Neuron (in vitro differentiated cells): ENCODE results near the gene ATP6V1B1.

ENCODE experiments used
- H2AFZ ChIP-seq: one replicate; pipeline ENCODE4 v1.6.1; 2013; ENCODE audit warnings: low read depth, mild to moderate bottlenecking, inconsistent platforms, low read length, moderate library complexity
- H3K27me3 ChIP-seq: one replicate; pipeline ENCODE4 v1.6.1; 2013; ENCODE audit warnings: low read length; ENCODE audit not compliant: insufficient read depth
- H3K36me3 ChIP-seq: one replicate; pipeline ENCODE4 v1.6.1; 2013; ENCODE audit warnings: low read length; ENCODE audit not compliant: insufficient read depth
- H3K4me1 ChIP-seq: one replicate; pipeline ENCODE4 v1.6.1; 2013; ENCODE audit warnings: low read length; ENCODE audit not compliant: insufficient read depth
- H3K4me3 ChIP-seq: 2 replicates; pipeline ENCODE4 v1.5.1; 2013; ENCODE audit warnings: mild to moderate bottlenecking, low read length, moderate library complexity
- H3K9me3 ChIP-seq: one replicate; pipeline ENCODE4 v1.6.1; 2013; ENCODE audit warnings: low read length

Gene ATP6V1B1

DNA sequence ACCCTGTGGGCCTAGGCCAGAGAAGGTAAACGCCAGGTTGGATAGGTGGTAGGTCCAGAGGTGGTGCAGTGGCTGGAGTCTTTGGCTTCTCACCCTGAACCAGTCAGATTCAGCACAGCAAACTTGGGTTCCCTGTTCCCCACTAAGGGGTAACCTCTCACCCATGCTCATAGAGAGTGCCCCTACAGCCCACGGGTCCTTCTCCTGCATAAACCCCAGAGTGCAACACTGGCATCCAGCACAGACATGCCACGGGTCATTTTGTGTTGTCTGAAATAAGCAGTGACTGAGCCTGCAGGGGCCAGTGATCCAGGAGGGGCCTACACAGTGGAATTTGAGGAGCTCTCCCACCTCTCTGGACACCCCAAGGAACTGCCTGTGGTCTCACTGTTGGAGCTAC is 40.5 kb upstream of the ATP6V1B1 start:
- H3K9me3 ChIP-seq: no peaks in the 10 kb centered on the region
- no peak overlapping the region for H2AFZ ChIP-seq
- no peak overlapping the region for H3K4me3 ChIP-seq
- peaks cover 11% of the 10 kb centered on the region for H3K4me1 ChIP-seq
- H3K27me3 ChIP-seq: peaks cover 94% of the 10 kb centered on the region
- no peaks in the 10 kb centered on the region for H3K36me3 ChIP-seq

DNA sequence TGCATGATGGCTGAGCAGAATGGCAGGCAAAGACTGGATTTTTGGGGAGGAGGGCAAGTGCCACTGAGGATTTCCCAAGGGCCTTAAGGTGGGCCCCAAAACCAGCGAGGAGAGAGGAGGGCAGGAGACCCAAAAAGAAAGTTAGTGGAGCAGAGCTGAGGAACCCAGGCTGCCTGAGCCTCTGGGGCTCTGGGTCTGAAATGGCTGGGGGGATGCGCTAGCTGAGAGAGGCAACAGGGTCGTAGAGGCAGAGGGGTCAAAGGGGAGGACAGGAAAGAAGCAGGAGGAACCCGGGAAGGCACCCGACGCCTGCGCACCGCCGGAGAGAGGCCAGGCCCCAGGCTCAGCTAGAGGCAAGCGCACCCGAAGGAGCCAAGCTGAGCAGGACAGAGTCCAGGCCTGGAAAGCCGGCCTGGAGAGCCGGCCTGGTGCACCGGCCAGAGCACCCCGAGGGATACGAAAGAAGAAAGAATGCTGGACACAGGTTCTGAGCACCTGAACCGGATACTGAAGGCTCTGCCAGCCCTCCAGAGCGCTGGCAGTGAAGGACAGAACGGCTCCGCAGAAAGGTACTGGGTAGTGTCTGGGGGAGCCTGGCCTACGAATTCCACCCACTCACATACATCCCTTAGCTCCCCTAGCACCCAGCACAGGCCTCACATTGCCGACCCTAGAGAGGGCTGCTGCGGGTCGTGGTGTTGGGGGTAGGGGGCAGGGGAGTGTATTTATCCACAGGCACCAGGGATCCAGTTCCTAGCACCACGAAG is 39.5 kb upstream of the ATP6V1B1 start:
- Histone ChIP-seq H3K36me3 (no peaks in the 10 kb centered on the region), H2AFZ (no peak overlapping the region), H3K4me3 (no peak overlapping the region), H3K9me3 (no peaks in the 10 kb centered on the region), H3K4me1 (peaks cover 11% of the 10 kb centered on the region), H3K27me3 (peaks cover 84% of the 10 kb centered on the region)

DNA sequence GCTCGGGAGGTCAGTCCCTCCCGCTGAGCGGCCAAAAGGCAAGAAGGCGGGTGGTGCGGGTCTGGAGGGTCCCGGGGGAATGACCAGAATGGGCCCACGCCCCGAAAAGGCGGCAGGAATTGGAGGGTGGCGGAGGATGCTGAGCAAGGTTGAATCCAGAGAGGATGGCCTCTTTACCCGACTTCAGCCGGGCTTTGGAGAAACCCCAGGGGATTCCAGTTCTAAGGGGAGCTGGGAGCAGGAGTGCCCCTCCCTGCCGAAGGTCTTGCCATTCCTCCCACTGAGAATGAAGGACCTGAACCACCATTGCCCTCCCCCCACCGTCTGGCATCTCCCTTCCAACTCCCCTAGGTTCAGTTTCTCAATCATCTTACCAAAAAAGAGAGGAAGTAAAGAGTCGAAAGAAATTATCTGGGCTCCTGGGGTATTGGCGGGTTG is 38.9 kb upstream of the ATP6V1B1 start:
- peaks cover 12% of the 10 kb centered on the region for H3K4me1 ChIP-seq
- no peak overlapping the region for H2AFZ ChIP-seq
- no peak overlapping the region for H3K4me3 ChIP-seq
- peaks cover 78% of the 10 kb centered on the region for H3K27me3 ChIP-seq
- H3K9me3 ChIP-seq: no peaks in the 10 kb centered on the region
- H3K36me3 ChIP-seq: no peaks in the 10 kb centered on the region

DNA sequence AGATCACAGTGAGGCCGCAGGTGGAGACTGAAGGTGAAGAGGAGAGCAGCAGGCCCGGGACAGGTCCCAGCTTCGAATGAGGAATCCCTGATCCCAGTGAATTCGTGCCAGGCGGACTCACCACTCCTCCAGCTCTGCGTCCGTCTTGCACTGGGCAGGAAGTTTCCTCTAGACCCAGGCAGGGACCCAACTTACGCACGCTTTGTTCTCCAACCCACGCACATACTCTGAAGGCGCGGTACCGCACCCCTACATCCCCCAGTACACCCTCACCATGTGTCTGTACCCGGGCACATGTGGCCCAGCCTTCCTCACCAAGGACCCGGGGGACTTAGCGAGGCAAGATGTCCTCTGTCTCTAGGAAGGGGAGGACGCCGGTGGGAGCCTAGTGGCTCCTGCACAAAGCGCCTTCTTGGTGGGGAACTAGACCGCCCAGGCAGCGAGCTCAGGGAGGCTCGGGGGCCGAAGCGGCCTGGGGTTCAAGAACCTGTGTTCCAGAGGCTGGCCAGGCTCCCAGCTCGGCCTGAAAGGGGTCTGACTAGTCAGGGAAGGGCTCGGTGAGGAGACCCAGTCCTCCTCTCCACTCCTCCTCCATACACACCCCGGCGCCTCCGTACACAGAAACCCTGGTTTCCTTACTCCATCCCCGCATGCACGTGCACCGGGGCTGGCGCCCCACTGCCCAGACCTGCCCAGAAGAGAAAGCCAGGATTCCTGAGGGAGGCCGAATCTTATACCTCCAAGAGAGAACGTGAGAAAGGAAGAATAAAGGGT is 38.3 kb upstream of the ATP6V1B1 start:
- no peaks in the 10 kb centered on the region for H3K9me3 ChIP-seq
- no peak overlapping the region for H2AFZ ChIP-seq
- H3K36me3 ChIP-seq: no peaks in the 10 kb centered on the region

DNA sequence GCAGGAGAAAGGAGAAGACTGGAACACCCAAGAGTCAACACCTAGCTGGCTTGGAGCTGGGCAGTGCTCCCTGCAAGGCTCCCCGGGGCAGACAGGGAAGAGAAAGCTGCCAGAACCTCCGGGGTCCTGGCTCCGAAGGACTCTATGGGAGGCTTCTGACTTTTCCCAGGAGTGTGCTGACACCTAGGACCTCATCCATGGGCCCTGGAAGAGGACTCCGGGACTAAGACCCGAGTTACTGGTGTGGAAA is 37.8 kb upstream of the ATP6V1B1 start:
- peaks cover 23% of the 10 kb centered on the region for H3K4me1 ChIP-seq
- H2AFZ ChIP-seq: no peak overlapping the region
- H3K9me3 ChIP-seq: no peaks in the 10 kb centered on the region
- H3K4me3 ChIP-seq: no peak overlapping the region
- H3K27me3 ChIP-seq: peaks cover 67% of the 10 kb centered on the region
- H3K36me3 ChIP-seq: no peaks in the 10 kb centered on the region

More for the DNA sequence above, 38.3 kb upstream of the ATP6V1B1 start:
- Histone ChIP-seq H3K4me3 (no peak overlapping the region), H3K27me3 (peaks cover 72% of the 10 kb centered on the region), H3K4me1 (peaks cover 18% of the 10 kb centered on the region)

DNA sequence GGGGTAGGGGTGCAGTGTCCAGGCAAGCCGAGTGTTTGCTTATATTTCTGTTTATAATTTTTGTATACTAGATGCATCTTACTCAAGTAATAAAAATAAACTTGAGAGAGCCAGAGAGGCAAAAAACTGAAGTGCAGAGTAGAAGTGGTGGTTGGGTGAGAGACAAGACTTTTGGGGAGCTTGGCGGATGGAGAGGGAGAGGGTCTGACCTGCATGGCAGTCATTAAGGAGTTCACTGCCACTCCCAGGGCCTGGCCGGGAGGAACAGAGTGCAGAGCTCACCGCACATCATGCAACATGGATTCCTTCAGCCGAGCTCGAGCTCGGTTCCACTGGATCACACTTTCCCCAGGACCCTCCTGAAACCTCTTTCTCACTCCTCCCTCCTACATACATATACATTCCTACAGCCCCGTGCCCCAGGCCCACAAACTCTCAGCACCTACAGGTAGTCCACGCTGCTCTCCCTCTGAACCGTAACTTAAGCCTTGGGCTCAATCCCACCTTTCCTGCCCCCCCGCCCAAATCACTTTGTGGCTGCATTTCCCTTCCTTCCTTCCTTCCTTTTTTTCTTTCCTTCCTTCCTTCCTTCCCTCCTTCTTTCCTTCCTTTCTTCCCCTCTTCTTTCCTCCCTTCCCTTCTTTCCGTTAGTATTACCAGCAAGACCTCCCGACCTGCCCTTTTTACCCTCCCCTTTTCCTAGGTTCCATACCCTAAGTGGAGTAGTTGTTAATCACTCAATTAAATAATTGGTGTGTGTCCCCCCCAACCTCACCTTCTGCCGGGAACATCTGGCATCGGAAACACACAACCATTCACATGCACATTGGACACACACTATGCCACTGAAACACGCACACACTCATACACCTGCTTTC is 37.1 kb upstream of the ATP6V1B1 start:
- Histone ChIP-seq H3K9me3 (no peaks in the 10 kb centered on the region), H3K4me1 (peaks cover 25% of the 10 kb centered on the region), H2AFZ (no peak overlapping the region), H3K27me3 (peaks cover 60% of the 10 kb centered on the region), H3K36me3 (no peaks in the 10 kb centered on the region), H3K4me3 (peak overlapping the region; percentile 75)

DNA sequence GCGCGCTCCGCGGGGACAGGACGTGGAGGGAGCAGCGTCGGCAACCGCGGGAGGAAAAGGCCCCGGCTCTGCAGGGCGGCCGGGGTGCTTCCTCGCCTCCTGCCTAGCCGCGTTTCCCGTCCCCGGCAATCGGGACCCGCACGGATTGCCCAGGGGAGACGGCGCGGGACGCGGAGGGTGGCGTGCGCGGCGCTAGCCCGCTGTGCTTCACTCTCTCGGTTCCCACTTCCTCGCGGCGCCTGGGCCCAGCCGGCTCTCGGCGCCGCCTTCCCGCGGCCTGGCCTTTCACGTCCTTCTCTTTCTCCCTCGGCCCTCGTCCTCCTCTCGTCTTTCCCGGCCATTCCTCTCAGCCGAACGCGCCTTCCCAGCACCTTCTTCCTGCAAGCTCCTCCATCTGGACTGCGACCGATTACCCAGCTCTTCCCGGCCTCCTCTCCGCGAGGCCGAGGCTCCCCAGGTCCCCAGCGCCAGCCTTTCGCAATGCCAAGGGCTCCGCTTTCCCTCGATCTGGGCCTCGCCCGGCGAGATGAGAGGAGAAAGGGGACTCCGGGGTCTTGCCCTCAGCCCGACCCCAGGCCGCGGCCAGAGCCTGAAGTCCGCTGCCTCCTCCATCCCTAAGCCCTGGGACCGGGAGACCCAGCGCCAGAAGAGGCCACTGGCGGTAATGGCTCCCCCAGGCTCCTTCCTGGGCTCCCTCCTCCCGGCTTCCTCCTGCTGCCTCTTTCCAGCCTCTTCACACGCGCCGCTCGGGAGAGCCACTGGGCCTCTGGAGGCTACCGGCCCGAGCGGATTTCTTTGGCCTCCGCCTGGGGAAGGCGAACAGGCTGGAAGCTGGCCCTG is 34.3 kb upstream of the ATP6V1B1 start:
- H3K27me3 ChIP-seq: peaks cover 33% of the 10 kb centered on the region

DNA sequence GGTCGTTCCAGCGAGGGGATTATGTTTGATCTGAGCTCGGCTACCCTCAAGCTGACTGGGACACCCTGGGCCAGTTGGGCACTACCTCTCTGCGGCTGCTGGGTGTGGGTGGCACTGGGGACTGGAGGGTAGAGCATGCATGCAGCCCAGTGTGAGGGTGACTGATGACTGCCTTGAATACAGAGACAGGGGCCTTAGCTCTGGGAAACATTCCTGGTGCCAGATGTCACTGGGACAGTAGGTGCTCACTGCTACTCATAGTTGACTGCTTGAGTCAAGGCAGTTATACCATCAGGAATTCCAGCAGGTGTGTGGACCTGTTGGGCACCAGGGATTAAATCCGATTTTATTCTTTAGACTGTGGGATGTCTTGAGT is 33.6 kb upstream of the ATP6V1B1 start:
- peaks cover 15% of the 10 kb centered on the region for H3K9me3 ChIP-seq
- H3K4me1 ChIP-seq: peaks cover 27% of the 10 kb centered on the region

More for the DNA sequence above, 34.3 kb upstream of the ATP6V1B1 start:
- peak overlapping the region; percentile 75 for H3K4me3 ChIP-seq
- H3K36me3 ChIP-seq: peaks cover 7% of the 10 kb centered on the region
- peak overlapping the region; percentile 43 for H2AFZ ChIP-seq
- peaks cover 15% of the 10 kb centered on the region for H3K9me3 ChIP-seq
- H3K4me1 ChIP-seq: peaks cover 25% of the 10 kb centered on the region

DNA sequence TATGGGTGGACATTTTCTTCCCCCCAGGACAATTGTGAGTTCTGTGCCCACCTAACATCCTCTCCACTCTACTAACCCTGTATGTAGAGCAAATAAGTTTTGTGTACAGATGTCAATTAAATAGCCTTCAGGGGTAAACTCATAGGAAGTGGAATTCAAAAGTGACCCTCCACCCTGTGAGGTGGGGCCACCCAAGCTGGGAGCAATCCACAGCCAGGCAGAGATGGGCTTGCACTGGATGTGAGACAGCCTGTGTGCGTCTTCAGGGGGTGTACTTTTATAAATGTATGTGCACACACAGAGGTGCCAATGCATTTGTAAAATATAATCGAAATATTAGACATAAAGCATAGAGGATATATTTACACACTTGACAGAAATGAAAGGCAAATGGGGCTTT is 33.1 kb upstream of the ATP6V1B1 start:
- peaks cover 15% of the 10 kb centered on the region for H3K9me3 ChIP-seq
- peaks cover 28% of the 10 kb centered on the region for H3K4me1 ChIP-seq
- H2AFZ ChIP-seq: no peak overlapping the region
- H3K36me3 ChIP-seq: peaks cover 7% of the 10 kb centered on the region
- peaks cover 22% of the 10 kb centered on the region for H3K27me3 ChIP-seq
- H3K4me3 ChIP-seq: peak overlapping the region; percentile 75

More for the DNA sequence above, 33.6 kb upstream of the ATP6V1B1 start:
- Histone ChIP-seq H2AFZ (no peak overlapping the region), H3K36me3 (peaks cover 7% of the 10 kb centered on the region), H3K4me3 (peak overlapping the region; percentile 75), H3K27me3 (peaks cover 27% of the 10 kb centered on the region)

DNA sequence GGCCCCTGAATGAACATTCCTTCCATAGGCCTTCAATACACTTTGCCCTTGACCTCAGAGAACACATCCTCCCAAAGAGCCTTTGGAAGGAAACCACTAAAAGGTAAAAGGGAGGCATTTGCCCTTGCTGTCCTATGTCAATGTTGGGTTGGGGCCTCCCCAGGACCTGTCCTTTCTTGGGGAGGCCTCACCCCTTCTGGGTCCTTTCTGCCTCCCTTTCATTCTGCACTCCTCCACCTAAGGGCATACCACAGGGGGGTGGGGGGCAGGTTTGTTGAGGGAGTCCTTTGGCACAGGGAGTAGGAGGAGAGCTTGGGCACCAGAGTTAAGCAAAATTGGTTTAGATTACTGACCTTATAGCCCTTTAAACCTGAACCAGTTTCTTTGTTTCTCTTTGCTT is 32.5 kb upstream of the ATP6V1B1 start:
- H3K4me1 ChIP-seq: peaks cover 28% of the 10 kb centered on the region
- H3K4me3 ChIP-seq: no peak overlapping the region
- peaks cover 16% of the 10 kb centered on the region for H3K27me3 ChIP-seq
- H3K36me3 ChIP-seq: peaks cover 7% of the 10 kb centered on the region
- peaks cover 15% of the 10 kb centered on the region for H3K9me3 ChIP-seq
- H2AFZ ChIP-seq: no peak overlapping the region

DNA sequence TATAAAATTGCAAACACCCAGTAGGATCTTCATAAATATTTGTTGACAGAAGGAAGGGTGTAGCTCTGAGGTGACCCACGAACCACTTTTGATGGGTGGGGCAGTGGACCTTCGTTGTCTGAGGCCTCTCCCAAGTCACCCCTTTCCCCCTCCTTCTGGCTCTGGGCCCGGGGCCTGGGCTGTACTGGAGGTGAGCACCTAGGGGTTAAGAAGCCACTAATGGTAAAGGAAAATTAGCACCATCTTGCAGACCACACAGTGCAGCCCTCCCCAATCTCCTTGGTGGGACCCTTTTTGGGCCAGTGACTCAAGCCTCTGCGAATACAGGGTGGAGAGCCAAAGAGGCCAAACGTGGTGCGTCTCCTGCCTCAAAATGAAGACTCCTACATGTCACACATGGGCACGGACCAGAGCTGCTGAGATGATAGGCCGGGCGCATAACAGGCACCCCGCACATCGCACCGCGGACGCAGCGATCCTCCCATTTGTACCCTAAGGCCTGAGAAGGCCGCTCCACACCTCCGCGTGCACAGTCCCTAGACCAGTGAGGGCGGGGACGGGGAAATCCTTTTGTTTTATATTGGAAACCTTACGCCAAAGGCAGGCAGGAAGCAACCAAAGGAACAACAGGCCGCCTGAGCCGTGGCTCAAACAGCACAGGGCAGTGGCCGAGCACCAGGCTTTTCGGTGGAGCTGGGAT is 31.9 kb upstream of the ATP6V1B1 start:
- Histone ChIP-seq H3K27me3 (peaks cover 9% of the 10 kb centered on the region), H3K9me3 (peaks cover 15% of the 10 kb centered on the region), H3K36me3 (peaks cover 10% of the 10 kb centered on the region), H2AFZ (no peak overlapping the region), H3K4me1 (peaks cover 28% of the 10 kb centered on the region), H3K4me3 (no peak overlapping the region)
